Right lobe of liver (tissue), 4 donors: ENCODE results near the gene EXOC2.

Experiments used
- CTCF ChIP-seq, 4 donors: fragments of 200-600 bp in 3 of 4; fragments of 450-650 bp in 1 of 4; IDR thresholded peaks; one replicate each; pipeline versions ENCODE4 v1.5.1 to v1.8.0; 2016 to 2022; ENCODE audit warnings: antibody characterized with exemption in 4 of 4, mild to moderate bottlenecking in 2 of 4
- POLR2A ChIP-seq: fragments of 450-650 bp; IDR thresholded peaks from one replicate; pipeline ENCODE4 v1.6.1; 2017; ENCODE audit warnings: antibody characterized with exemption, mild to moderate bottlenecking
- donor health status: DM: no; HTN: no; CAD: no.
- donor health status: DM: no; HTN: no; CAD: no.
- donor health status: DM: no; HTN: yes; CAD: no.

DNA sequence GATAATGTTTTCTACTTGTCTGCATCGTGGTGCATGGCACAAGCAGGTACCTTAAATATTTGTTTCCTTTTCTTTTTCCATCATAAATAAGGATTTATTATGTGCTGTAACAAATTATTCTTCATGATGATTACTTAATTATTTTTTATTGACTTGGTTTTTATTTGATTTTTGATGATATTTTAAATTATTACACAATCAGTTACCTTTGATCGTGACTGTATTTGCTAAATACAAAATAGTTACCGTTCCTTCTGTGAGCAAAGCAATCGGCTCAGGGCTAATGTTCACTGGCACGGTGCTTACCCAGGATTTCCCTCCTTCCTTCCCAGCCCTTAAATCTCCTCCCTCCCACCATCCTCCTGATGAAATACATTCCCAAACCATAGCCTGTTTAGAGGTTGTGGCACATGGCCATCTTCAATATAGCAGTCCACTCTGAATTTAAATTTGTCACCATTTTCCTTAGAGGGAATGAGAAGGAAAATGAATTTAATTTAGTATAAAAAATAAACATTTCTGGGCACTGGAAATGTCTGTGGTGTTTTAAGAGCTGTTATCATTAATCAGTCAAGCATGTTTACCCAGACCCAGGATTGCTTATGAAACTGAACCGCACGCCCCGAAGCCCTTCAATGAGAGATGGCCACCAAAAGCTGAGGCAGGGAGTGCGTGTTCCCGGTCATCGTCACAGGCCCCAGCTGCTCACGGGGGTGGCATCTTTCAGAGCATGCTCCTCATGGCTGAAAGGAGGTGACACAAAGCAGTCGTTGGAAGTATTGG lies 23.0 kb upstream of the EXOC2 start:
- no peak for TF ChIP-seq CTCF (IDR thresholded peaks at IDR 0.05)
- no peak for TF ChIP-seq POLR2A
